IPS-20b (cell line): ENCODE data around the gene SLCO1B3.

Source experiments
- H3K27ac ChIP-seq: one replicate; pipeline ENCODE4 v1.5.1; 2013; ENCODE audit warnings: low read length
- H3K27me3 ChIP-seq: 2 replicates; pipeline ENCODE4 v1.6.1; 2013; ENCODE audit warnings: mild to moderate bottlenecking, low read length, inconsistent platforms; ENCODE audit not compliant: insufficient read depth
- H3K36me3 ChIP-seq: 2 replicates; pipeline ENCODE4 v1.6.1; 2013; ENCODE audit warnings: low read depth, mild to moderate bottlenecking, inconsistent platforms, low read length, moderate library complexity; ENCODE audit not compliant: insufficient read depth
- H3K4me1 ChIP-seq: 2 replicates; pipeline ENCODE4 v1.6.1; 2013; ENCODE audit warnings: mild to moderate bottlenecking, control low read depth, inconsistent platforms, low read length, moderate library complexity; ENCODE audit not compliant: insufficient read depth
- H3K4me3 ChIP-seq: 2 replicates; pipeline ENCODE4 v1.5.1; 2013; ENCODE audit warnings: mild to moderate bottlenecking, low read length, inconsistent platforms
- H3K9ac ChIP-seq: 2 replicates; pipeline ENCODE4 v1.6.1; 2013; ENCODE audit warnings: low read depth, mild to moderate bottlenecking, inconsistent platforms, low read length, moderate library complexity
- H3K9me3 ChIP-seq: 2 replicates; pipeline ENCODE4 v1.6.1; 2013; ENCODE audit warnings: mild to moderate bottlenecking, low read depth, low read length, inconsistent platforms; ENCODE audit not compliant: insufficient read depth

The SLCO1B3 gene

GRCh38 chr12:20917269-20917668, 106.8 kb downstream of the SLCO1B3 start:
- Histone ChIP-seq H3K4me1 (no peaks in the 10 kb centered on the region), H3K4me3 (no peak overlapping the region)

GRCh38 chr12:20917819-20918218, 107.3 kb downstream of the SLCO1B3 start:
- Histone ChIP-seq H3K4me1 (no peaks in the 10 kb centered on the region), H3K27ac (no peak overlapping the region), H3K9me3 (peaks cover 8% of the 10 kb centered on the region; the same call in 1 of the 2 replicates), H3K27me3 (no peaks in the 10 kb centered on the region), H3K9ac (no peak overlapping the region), H3K4me3 (no peak overlapping the region), H3K36me3 (no peaks in the 10 kb centered on the region)

More at GRCh38 chr12:20917269-20917668, 106.8 kb downstream of the SLCO1B3 start:
- peaks cover 8% of the 10 kb centered on the region; the same call in 1 of the 2 replicates for H3K9me3 ChIP-seq
- H3K27ac ChIP-seq = no peak overlapping the region
- no peak overlapping the region for H3K9ac ChIP-seq
- H3K36me3 ChIP-seq = no peaks in the 10 kb centered on the region
- H3K27me3 ChIP-seq = no peaks in the 10 kb centered on the region

GRCh38 chr12:20931894-20932293, 121.4 kb downstream of the SLCO1B3 start:
- H3K9me3 ChIP-seq = peaks cover 6% of the 10 kb centered on the region; the same call in 1 of the 2 replicates

GRCh38 chr12:20946732-20947131, 136.2 kb downstream of the SLCO1B3 start:
- peaks cover 8% of the 10 kb centered on the region for H3K9me3 ChIP-seq
- no peak overlapping the region for H3K4me3 ChIP-seq
- H3K4me1 ChIP-seq = no peaks in the 10 kb centered on the region
- H3K36me3 ChIP-seq = no peaks in the 10 kb centered on the region
- H3K27me3 ChIP-seq = no peaks in the 10 kb centered on the region
- H3K27ac ChIP-seq = no peak overlapping the region
- no peak overlapping the region for H3K9ac ChIP-seq

More at GRCh38 chr12:20931894-20932293, 121.4 kb downstream of the SLCO1B3 start:
- no peak overlapping the region for H3K4me3 ChIP-seq
- H3K27me3 ChIP-seq = no peaks in the 10 kb centered on the region
- H3K27ac ChIP-seq = no peak overlapping the region
- H3K4me1 ChIP-seq = no peaks in the 10 kb centered on the region
- H3K9ac ChIP-seq = no peak overlapping the region
- no peaks in the 10 kb centered on the region for H3K36me3 ChIP-seq

GRCh38 chr12:20950248-20950647, 139.7 kb downstream of the SLCO1B3 start:
- Histone ChIP-seq H3K27ac (no peak overlapping the region), H3K36me3 (no peaks in the 10 kb centered on the region), H3K4me3 (no peak overlapping the region), H3K27me3 (no peaks in the 10 kb centered on the region), H3K4me1 (no peaks in the 10 kb centered on the region), H3K9ac (no peak overlapping the region), H3K9me3 (no peaks in the 10 kb centered on the region)

- H3K9ac ChIP-seq = no peak overlapping the region
- no peaks in the 10 kb centered on the region for H3K27me3 ChIP-seq
- H3K4me1 ChIP-seq = no peaks in the 10 kb centered on the region
- no peaks in the 10 kb centered on the region for H3K36me3 ChIP-seq
- peaks cover 16% of the 10 kb centered on the region; the same call in 1 of the 2 replicates for H3K9me3 ChIP-seq
- H3K27ac ChIP-seq = no peak overlapping the region
- no peak overlapping the region for H3K4me3 ChIP-seq
Observed at GRCh38 chr12:20963303-20963702, 152.8 kb downstream of the SLCO1B3 start.

GRCh38 chr12:20963762-20964161, 153.3 kb downstream of the SLCO1B3 start:
- Histone ChIP-seq H3K9ac (no peak overlapping the region), H3K4me1 (no peaks in the 10 kb centered on the region), H3K4me3 (no peak overlapping the region), H3K9me3 (peaks cover 20% of the 10 kb centered on the region), H3K36me3 (no peaks in the 10 kb centered on the region), H3K27ac (no peak overlapping the region), H3K27me3 (no peaks in the 10 kb centered on the region)
